ENCODE results near the gene PPP1R1A.

Gene PPP1R1A

DNA sequence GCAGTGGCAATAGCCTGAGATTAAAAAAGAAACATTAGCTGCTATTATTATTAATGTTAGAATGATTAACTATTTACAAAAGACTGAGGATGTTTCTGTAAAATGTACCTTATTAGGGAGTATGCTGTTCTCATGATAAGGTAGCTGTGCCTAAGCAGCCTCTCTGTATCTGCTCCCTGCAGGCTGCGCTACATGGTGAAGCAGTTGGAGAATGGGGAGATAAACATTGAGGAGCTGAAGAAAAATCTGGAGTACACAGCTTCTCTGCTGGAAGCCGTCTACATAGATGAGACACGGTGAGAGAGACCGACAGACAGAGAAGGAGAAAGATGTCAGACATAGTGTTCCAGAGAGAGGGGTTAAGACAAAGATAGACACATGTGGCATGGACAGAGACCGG, 21.7 kb downstream of the PPP1R1A start:
- TF ChIP-seq, protein P1, sequence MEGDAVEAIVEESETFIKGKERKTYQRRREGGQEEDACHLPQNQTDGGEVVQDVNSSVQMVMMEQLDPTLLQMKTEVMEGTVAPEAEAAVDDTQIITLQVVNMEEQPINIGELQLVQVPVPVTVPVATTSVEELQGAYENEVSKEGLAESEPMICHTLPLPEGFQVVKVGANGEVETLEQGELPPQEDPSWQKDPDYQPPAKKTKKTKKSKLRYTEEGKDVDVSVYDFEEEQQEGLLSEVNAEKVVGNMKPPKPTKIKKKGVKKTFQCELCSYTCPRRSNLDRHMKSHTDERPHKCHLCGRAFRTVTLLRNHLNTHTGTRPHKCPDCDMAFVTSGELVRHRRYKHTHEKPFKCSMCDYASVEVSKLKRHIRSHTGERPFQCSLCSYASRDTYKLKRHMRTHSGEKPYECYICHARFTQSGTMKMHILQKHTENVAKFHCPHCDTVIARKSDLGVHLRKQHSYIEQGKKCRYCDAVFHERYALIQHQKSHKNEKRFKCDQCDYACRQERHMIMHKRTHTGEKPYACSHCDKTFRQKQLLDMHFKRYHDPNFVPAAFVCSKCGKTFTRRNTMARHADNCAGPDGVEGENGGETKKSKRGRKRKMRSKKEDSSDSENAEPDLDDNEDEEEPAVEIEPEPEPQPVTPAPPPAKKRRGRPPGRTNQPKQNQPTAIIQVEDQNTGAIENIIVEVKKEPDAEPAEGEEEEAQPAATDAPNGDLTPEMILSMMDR (IDR thresholded peaks at IDR 0.05), result no peak

DNA sequence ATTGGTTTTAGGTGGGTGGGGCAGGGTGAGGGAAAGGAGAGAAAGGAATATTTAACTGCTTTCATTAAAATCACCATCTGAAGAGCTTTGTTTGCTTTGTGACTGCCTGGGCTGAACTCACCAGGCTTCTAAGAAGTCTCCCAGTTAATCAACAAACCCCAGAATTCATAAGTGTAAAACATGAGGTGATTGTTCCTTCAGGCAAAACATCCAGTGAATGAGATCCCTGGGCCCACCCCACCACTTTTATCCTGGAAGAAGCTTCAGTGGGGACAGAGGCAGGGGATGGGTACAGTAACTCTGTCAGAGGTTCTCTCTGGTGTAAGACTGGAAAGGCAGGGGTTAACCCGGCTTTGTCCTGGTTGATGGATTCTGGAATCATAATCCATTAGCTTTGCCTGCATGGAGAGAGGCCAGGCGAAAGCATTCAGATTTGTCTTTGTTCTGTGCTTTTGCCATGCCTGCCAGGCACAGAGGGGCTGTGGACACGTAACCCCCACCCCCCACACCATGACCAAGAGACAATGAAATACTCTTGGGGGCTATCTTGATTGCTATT, 22.4 kb downstream of the PPP1R1A start:
- TF ChIP-seq, protein P1 (IDR thresholded peaks at IDR 0.05), result no peak

DNA sequence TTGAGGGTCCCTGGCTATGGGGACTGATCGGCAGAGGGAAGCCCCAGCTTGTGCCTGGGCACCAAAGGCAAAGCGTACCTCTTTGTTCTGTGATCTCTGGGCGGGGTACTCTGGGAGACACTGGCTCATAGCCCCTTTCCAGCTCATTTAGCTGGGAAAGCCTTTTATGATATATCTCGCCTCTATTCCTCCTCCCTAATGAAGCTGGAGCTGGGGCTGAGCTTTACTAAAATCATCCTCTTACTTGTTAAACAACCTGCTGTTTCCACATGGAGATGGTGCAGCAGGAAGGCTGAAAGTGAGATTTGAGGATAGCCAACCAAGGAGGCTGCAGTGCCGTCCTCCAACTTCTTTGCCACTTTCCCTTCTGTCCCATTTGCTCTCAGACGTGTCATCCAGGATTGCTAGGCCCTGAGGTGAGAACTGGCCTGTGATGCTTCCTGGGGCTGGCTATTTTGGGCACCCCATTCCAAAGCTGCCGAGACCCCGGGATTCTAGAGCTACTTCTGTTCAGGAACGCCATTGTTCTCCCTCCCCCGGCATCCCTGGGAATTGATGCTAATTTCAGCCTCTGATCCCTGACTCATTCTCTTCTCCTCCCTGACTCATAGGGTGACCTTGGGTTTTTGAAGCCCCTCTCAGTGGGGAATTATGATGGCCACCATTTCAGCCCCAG, 23.0 kb downstream of the PPP1R1A start:
- TF ChIP-seq, protein P1 (IDR thresholded peaks at IDR 0.05), result no peak

DNA sequence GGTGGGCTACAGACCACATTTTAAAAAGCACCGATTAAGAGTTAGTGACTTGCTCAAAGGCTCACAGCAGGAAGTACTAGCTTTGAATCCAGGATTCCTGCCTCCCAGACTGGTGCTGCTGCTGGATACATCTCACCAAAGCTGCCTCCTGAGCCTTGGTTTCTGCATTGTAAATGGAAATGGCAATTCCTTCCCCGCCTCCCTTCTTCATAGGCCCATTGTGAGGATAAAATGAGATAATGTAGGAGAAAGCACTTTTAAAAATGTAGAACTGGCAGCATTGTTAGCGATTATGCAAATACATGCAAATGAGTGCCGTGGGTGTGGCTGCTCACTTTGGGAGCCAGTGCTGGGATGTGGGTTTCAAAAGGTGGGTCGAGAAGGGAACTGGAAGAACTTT, 23.7 kb downstream of the PPP1R1A start:
- TF ChIP-seq, protein P1 (IDR thresholded peaks at IDR 0.05), result no peak

DNA sequence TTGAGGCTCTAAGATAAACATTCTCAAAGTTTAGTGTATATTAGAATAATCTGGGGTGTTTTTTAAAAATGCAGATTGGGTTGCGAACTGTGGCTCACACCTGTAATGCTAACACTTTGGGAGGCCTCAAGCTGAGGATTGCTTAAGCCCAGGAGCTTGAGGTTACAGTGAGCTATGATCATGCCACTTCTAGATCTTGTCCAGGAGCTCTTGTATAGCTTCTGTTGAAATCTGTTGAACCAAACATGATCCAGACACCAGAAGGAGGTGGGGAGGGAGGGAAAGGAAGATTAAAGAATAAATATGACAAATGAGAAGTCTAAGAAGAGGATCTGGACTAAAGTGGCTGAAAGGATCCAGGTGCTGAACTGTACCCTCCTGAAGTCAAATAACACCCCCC, 24.7 kb downstream of the PPP1R1A start:
- TF ChIP-seq, protein P1 (IDR thresholded peaks at IDR 0.05), result no peak

DNA sequence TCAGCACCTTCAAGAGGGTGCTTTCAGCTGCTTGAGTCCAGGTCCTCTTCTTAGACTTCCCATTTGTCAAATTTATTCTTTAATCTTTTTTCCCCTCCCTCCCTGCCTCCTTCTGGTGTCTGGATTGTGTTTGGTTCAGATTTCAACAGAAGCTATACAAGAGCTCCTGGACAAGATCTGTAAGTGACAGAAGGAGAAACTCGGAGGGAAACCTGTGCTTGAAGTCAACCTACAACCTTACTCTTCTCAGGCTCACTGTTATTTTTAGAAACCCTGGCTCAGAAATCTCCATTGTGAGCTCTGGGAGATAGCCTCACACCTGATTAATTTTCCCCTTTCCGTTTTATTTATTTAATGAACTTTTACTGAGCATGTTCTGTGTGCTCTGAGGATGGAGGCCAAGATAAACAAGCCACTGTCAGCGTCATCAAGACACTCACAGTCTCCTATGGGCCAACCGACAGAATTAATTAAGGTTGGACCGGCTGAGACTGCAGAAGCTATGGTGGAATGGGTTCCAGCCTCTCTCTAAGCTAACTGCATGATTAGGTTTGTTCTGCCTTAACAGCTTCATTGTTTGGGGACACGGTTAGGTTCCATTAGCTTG, 25.6 kb downstream of the PPP1R1A start:
- TF ChIP-seq, protein P1 (IDR thresholded peaks at IDR 0.05), result no peak

DNA sequence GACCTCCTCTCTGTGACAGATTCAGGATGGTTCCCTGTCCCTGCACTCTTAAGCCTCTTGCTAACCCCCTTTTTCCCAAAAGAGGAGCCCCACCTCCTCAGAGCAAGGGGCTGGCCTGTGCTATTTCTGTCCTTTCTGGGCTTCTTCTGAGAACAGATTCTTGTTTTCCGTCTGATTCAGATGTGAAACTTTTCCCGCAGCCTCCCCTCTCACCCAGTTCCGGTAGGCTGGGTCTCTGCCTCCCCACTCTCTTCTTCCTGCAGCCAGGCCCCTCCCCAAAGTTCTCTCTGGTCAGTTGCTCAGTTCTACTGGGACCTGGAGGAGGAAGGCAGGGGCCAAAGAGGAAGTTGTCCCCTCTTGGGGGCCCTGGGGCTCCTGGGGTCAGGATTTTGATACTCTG, 27.3 kb downstream of the PPP1R1A start:
- TF ChIP-seq, protein P1 (IDR thresholded peaks at IDR 0.05), result no peak

Data from LNCAP (cell line).